ENCODE measurements around the gene PLD4.

Gene PLD4

DNA sequence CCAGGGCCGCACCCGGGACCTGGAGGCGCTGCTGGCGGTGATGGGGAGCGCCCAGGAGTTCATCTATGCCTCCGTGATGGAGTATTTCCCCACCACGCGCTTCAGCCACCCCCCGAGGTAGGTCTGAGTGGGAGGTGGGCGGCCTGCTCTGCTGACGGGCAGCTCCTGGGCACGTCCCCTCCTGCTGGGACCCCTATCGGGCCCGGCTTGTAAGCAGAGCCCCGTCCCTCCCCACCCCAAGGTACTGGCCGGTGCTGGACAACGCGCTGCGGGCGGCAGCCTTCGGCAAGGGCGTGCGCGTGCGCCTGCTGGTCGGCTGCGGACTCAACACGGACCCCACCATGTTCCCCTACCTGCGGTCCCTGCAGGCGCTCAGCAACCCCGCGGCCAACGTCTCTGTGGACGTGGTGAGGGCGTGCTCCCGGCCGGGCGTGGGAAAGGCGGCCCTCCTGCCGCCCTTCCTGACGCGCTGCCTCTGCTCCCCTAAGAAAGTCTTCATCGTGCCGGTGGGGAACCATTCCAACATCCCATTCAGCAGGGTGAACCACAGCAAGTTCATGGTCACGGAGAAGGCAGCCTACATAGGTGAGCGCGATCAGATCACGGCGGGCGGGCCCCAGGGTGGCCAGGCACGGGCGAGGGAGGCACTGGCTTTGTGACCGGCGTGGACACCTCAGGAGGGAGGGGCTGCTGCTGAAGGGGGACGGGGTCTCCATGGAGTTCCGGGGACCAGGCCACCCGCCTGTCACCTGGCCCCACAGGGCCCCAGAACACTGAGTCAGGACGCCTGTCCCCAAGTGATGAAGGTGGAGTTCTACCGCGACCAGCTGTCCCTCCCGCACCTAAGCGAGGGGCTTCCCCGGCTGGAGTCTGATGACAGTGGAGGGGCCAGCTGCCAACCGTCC lies 7.3 kb downstream of the PLD4 start:
- ChIA-PET CTCF (interaction anchor here (0.8 to 2.2 kb wide), 9 partner anchors 11 to 114 kb away, joined by 3 to 15 read pairs (median 5); no protein-coding TSS in a partner anchor), POLR2A (interaction anchor here (1.2 kb wide), 1 partner anchor 41 kb away, joined by 5 read pairs; no protein-coding TSS in a partner anchor)
- no peak overlapping the region for H3K4me3 ChIP-seq (ENCODE audit: low read depth, low read length)
- TF ChIP-seq, protein P1, sequence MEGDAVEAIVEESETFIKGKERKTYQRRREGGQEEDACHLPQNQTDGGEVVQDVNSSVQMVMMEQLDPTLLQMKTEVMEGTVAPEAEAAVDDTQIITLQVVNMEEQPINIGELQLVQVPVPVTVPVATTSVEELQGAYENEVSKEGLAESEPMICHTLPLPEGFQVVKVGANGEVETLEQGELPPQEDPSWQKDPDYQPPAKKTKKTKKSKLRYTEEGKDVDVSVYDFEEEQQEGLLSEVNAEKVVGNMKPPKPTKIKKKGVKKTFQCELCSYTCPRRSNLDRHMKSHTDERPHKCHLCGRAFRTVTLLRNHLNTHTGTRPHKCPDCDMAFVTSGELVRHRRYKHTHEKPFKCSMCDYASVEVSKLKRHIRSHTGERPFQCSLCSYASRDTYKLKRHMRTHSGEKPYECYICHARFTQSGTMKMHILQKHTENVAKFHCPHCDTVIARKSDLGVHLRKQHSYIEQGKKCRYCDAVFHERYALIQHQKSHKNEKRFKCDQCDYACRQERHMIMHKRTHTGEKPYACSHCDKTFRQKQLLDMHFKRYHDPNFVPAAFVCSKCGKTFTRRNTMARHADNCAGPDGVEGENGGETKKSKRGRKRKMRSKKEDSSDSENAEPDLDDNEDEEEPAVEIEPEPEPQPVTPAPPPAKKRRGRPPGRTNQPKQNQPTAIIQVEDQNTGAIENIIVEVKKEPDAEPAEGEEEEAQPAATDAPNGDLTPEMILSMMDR (IDR thresholded peaks at IDR 0.05; ENCODE audit: insufficient read depth, low read length, missing control alignments): no peak
- no peak for DNase-seq (ENCODE audit: low read depth, low spot score)

DNA sequence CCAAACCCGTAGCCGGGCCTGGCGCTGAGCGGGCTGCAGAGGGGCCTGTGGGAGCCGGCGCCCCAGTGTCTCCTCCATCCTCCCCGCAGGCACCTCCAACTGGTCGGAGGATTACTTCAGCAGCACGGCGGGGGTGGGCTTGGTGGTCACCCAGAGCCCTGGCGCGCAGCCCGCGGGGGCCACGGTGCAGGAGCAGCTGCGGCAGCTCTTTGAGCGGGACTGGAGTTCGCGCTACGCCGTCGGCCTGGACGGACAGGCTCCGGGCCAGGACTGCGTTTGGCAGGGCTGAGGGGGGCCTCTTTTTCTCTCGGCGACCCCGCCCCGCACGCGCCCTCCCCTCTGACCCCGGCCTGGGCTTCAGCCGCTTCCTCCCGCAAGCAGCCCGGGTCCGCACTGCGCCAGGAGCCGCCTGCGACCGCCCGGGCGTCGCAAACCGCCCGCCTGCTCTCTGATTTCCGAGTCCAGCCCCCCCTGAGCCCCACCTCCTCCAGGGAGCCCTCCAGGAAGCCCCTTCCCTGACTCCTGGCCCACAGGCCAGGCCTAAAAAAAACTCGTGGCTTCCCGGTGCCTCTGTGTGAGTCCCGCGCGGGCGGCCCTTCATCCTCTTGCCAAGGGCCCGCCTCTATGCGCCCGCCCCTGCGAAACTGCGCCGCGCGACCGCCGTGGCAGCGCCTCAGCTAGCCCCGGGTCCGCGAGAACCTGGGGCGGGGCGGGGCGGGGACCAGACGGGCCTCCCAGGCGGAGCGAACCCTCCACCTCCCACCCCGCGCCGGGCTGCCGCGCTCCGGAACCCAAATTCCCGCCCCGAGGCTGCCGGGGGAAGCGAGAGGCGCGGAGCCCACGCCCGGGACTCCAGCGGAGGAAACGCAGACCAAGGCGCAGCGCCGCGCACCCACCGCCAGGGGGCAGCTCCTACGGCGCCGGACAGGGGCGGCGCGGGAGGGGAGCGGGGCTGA lies 8.3 kb downstream of the PLD4 start:
- TF ChIP-seq, protein P1 (IDR thresholded peaks at IDR 0.05; ENCODE audit: insufficient read depth, low read length, missing control alignments): peak; percentile 92
- peak overlapping the region; percentile 50 for H3K4me3 ChIP-seq (ENCODE audit: low read depth, low read length)
- ChIA-PET CTCF (interaction anchor here (0.6 to 3.3 kb wide), 17 partner anchors 8 to 115 kb away, joined by 3 to 15 read pairs (median 5); partner anchors contain the start of gene PLD4), POLR2A (interaction anchor here (0.6 to 1.2 kb wide), 2 partner anchors 31 to 41 kb away, joined by 3 to 5 read pairs; no protein-coding TSS in a partner anchor)
- peak; percentile 10 for DNase-seq (ENCODE audit: low read depth, low spot score)

DNA sequence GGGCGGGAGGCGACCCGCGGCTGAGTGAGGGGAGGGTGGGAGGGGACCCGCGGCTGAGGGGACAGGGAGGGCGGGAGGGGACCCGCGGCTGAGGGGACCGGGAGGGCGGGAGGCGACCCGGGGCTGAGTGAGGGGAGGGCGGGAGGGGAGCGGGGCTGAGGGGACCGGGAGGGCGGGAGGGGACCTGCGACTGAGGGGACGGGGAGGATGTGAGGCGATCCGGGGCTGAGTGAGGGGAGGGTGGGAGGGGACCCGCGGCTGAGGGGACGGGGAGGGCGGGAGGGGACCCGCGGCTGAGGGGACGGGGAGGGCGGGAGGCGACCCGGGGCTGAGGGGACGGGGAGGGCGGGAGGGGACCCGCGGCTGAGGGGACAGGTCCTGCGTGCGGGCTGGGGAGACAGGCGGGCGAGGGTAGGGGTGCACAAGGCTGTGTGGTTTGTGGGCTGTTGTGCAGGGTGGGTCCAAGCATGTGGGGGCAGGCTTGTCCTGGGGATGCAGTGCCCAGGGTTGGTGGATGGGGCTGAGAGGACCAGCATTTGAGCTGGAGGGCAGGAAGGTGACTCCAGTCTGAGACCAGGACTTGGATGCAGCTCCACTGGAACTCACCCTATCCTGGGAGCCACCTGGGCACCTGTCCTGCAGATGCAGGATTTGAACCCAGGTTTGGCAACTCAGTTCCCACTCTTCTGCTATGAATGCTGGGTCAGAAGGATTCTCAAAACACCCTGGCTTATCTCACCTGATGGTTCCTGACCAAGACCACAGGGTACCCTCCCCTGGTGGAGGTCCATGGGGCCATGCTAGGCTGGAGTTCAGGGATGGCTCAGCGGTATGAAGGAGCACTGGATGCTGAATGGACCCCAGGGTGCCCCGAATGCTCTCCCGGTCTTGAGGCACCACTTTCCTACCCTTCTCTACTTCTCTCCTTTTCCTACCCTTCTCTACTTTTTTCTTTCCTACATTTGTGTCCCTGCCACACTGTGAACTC lies 9.4 kb downstream of the PLD4 start:
- no peak for DNase-seq (ENCODE audit: low read depth, low spot score)
- ChIA-PET CTCF (interaction anchor here (0.8 to 3.3 kb wide), 15 partner anchors 9 to 114 kb away, joined by 3 to 25 read pairs (median 5); partner anchors contain the start of gene PLD4), POLR2A (interaction anchor here (0.5 to 1.1 kb wide), 4 partner anchors 13 to 144 kb away, joined by 3 to 5 read pairs (median 4); no protein-coding TSS in a partner anchor)
- TF ChIP-seq, protein P1 (IDR thresholded peaks at IDR 0.05; ENCODE audit: insufficient read depth, low read length, missing control alignments): no peak
- peak overlapping the region; percentile 15 for H3K4me3 ChIP-seq (ENCODE audit: low read depth, low read length)

DNA sequence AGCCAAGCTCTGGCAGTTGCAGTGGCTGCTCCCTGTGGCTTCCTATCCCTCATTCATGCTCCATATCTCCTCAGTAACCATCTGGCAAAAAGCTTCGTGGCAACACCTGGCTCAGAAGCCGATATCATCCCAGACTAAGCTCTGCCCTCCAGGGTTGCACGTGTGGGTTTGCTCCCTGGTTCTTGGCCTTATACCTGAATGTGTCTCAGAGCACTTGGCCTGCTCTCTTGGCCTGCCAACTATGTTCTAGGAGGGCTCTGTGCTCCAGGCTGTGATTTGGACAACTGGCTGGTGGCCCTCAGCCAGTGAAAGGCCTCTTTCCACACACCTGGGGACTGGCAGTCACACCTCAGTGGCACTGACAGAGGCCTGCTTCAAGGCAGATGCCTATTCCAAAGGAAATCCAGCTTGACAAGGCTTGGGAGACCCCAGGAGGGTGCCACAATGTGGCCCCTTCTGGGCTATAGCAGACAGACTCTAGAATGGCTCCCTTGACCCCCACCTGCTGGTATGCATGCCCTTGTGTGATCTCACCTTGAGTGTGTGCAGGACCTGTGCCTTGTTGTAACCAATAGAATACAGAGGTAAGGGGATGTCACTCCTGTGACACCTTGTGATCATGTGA lies 10.5 kb downstream of the PLD4 start:
- TF ChIP-seq, protein P1 (IDR thresholded peaks at IDR 0.05; ENCODE audit: insufficient read depth, low read length, missing control alignments): no peak
- CTCF ChIA-PET: interaction anchor here (1.0 to 3.3 kb wide), 9 partner anchors 10 to 111 kb away, joined by 3 to 25 read pairs (median 4); partner anchors contain the start of gene PLD4
- POLR2A ChIA-PET: interaction anchor here (0.5 to 1.1 kb wide), 3 partner anchors 12 to 143 kb away, joined by 3 to 5 read pairs (median 4); no protein-coding TSS in a partner anchor
- no peak overlapping the region for H3K4me3 ChIP-seq (ENCODE audit: low read depth, low read length)
- DNase-seq (ENCODE audit: low read depth, low spot score): no peak

DNA sequence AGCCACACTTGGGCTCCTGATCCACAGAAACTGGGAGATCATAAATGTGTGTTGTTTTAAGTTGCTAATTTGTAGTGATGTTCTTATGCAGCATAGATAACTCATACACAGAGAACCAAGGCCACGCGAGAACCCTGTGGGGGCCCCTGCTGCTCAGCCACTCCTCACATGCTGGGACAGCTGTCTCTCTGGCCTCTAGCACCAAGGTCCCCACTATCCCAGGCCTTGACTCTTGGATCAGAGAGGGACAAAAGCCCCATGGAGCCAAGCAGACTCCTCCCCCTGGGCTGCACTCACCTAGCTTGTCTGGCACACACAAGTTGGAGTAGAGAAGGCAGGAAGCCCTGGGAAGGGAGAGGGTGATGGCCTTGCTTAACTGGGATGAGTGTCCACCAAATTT lies 11.3 kb downstream of the PLD4 start:
- TF ChIP-seq, protein P1 (IDR thresholded peaks at IDR 0.05; ENCODE audit: insufficient read depth, low read length, missing control alignments): no peak
- no peak overlapping the region for H3K4me3 ChIP-seq (ENCODE audit: low read depth, low read length)
- DNase-seq (ENCODE audit: low read depth, low spot score): no peak
- CTCF ChIA-PET: interaction anchor here (1.6 to 3.3 kb wide), 3 partner anchors 39 to 110 kb away, joined by 5 to 25 read pairs (median 14); no protein-coding TSS in a partner anchor
- POLR2A ChIA-PET: no interaction called here
